Endothelial cell of umbilical vein (primary cell): ENCODE measurements around the gene MYO1B. TPM values are rescaled to one million over a fixed set of nuclear protein-coding genes. Genes with fewer than 3 reads are reported as not detected.

Experiments used
- BruUV-seq: library from RNA; stranded (reverse); fragments of 400-500 nt; replicated peaks from 2 replicates; lab custom pipeline; 2021; lab: Mats Ljungman, UMichigan
- CTCF ChIA-PET: fragments of 300-600, 350-600 bp; sonication (Branson Sonifier 250); formaldehyde crosslinking; loops from one replicate; lab custom pipeline; 2021; ENCODE audit warnings: antibody characterized with exemption, inconsistent platforms; lab: Charles Lee
- POLR2A ChIA-PET: fragments of 300-600, 350-600 bp; sonication (Branson Sonifier 250); formaldehyde crosslinking; loops from one replicate; lab custom pipeline; 2021; ENCODE audit warnings: antibody characterized with exemption, inconsistent platforms; lab: Charles Lee
- DNase-seq: peaks from one replicate; pipeline ENCODE4 v3.0.0-alpha.2; 2011; ENCODE audit warnings: low read depth, low spot score
- FAIRE-seq: peaks from 2 replicates; lab custom pipeline; 2011; peaks lifted over from hg19 to GRCh38; lab: Jason Lieb, UNC
- H2AFZ ChIP-seq: 2 replicates; pipeline ENCODE4 v1.6.0; 2012; ENCODE audit warnings: low read depth, low read length, control low read depth, inconsistent platforms
- H3K27ac ChIP-seq: 2 replicates; pipeline ENCODE4 v1.5.1; 2011; ENCODE audit warnings: low read depth, mild to moderate bottlenecking, control low read depth, low read length, moderate library complexity; ENCODE audit not compliant: insufficient read depth
- H3K27me3 ChIP-seq, 2 experiments: 2 replicates each; pipeline versions ENCODE4 v1.6.0 to v1.6.1; 2011; ENCODE audit warnings: low read length in 2 of 2, mixed read lengths in 1 of 2; ENCODE audit not compliant: control insufficient read depth in 2 of 2, insufficient read depth in 2 of 2
- H3K36me3 ChIP-seq, 2 experiments: 2 replicates in 1 of 2; 3 replicates in 1 of 2; pipeline ENCODE4 v1.5.1; 2011; ENCODE audit warnings: low read length in 2 of 2, mild to moderate bottlenecking in 1 of 2, moderate library complexity in 1 of 2; ENCODE audit not compliant: control insufficient read depth in 2 of 2, insufficient read depth in 2 of 2; ENCODE audit errors: extremely low read depth in 1 of 2
- H3K4me1 ChIP-seq: 3 replicates; pipeline ENCODE4 v1.5.1; 2011; ENCODE audit warnings: mild to moderate bottlenecking, low read length; ENCODE audit not compliant: control insufficient read depth, insufficient read depth; ENCODE audit errors: extremely low read depth
- H3K4me2 ChIP-seq: 2 replicates; pipeline ENCODE4 v1.6.1; 2011; ENCODE audit warnings: low read length, control low read depth, mixed read lengths; ENCODE audit not compliant: insufficient read depth
- H3K4me3 ChIP-seq, 3 experiments: fragments of 200-600 bp in 1 of 3; sonication (generic), shearing (Covaris generic) in 1 of 3; replicated peaks in 1 of 3; 2 replicates each; pipeline ENCODE4 v1.5.1; 2011 to 2016; ENCODE audit warnings: control low read depth in 3 of 3, low read length in 3 of 3, mild to moderate bottlenecking in 2 of 3, inconsistent platforms in 1 of 3, low read depth in 1 of 3, moderate library complexity in 1 of 3; ENCODE audit not compliant: insufficient read depth in 1 of 3
- H3K79me2 ChIP-seq: 2 replicates; pipeline ENCODE4 v1.6.0; 2012; ENCODE audit warnings: low read length, inconsistent platforms; ENCODE audit not compliant: control insufficient read depth, insufficient read depth
- H3K9ac ChIP-seq: replicated peaks from 2 replicates; pipeline ENCODE3; 2011; ENCODE audit warnings: low read length, control low read depth; ENCODE audit not compliant: insufficient read depth; ENCODE audit errors: extremely low read depth
- H3K9me1 ChIP-seq: replicated peaks from 3 replicates; pipeline ENCODE4 v1.6.0; 2011; ENCODE audit warnings: mild to moderate bottlenecking, low read length; ENCODE audit not compliant: control insufficient read depth, insufficient read depth; ENCODE audit errors: extremely low read depth
- H3K9me3 ChIP-seq: replicated peaks from 2 replicates; pipeline ENCODE4 v1.5.1; 2012; ENCODE audit warnings: low read length, inconsistent platforms; ENCODE audit not compliant: control insufficient read depth, insufficient read depth
- H4K20me1 ChIP-seq: replicated peaks from 2 replicates; pipeline ENCODE3; 2011; ENCODE audit warnings: mild to moderate bottlenecking, low read length; ENCODE audit not compliant: control insufficient read depth, insufficient read depth; ENCODE audit errors: extremely low read depth
- EZH2 ChIP-seq: IDR thresholded peaks from 2 replicates; pipeline ENCODE4 v1.6.1; 2012; ENCODE audit warnings: borderline replicate concordance, low read depth, mild to moderate bottlenecking, moderate library complexity, low read length, inconsistent platforms; ENCODE audit not compliant: severe bottlenecking
- FOS ChIP-seq: IDR thresholded peaks from 2 replicates; pipeline ENCODE4 v1.6.1; 2011; ENCODE audit warnings: mild to moderate bottlenecking, low read length, moderate library complexity, borderline replicate concordance; ENCODE audit not compliant: insufficient read depth
- GATA2 ChIP-seq: IDR thresholded peaks from 2 replicates; pipeline ENCODE4 v1.7.0; 2011; ENCODE audit warnings: low read depth, mild to moderate bottlenecking, moderate library complexity, mixed read lengths, low read length; ENCODE audit not compliant: insufficient read length, insufficient read depth
- JUN ChIP-seq: IDR thresholded peaks from 2 replicates; pipeline ENCODE4 v1.6.1; 2011; ENCODE audit warnings: borderline replicate concordance, low read depth; ENCODE audit not compliant: insufficient read length, insufficient read depth
- MAX ChIP-seq: IDR thresholded peaks from 2 replicates; pipeline ENCODE4 v1.6.1; 2011; ENCODE audit not compliant: insufficient read depth, insufficient read length
- MYC ChIP-seq: IDR thresholded peaks from one replicate; pipeline ENCODE4 v1.6.1; 2011; ENCODE audit warnings: mild to moderate bottlenecking, low read depth, low read length
- POLR2A ChIP-seq: IDR thresholded peaks from 2 replicates; pipeline ENCODE4 v1.6.1; 2012; ENCODE audit warnings: low read depth, mild to moderate bottlenecking, control low read depth, low read length
- POLR2AphosphoS5 ChIP-seq: IDR thresholded peaks from 2 replicates; pipeline ENCODE4 v1.6.1; 2012; ENCODE audit warnings: low read depth, mild to moderate bottlenecking, control low read depth, low read length, moderate library complexity; ENCODE audit not compliant: insufficient read depth
- dilution Hi-C: fragments of 300-500 bp; cut with MboI; formaldehyde crosslinking; loops from one replicate; pipeline ENCODE4 v1.15.0; 2019; ENCODE audit warnings: low sequenced_read_pairs; ENCODE audit not compliant: extremely low pct_ligation_motif_present
- intact Hi-C: fragments of 100-400 bp; cut with micrococcal nuclease; formaldehyde crosslinking; loops from one replicate; pipeline ENCODE4 v1.10.0; 2022
- polyA plus RNA-seq, 4 experiments: library from polyadenylated mRNA; depleted of rRNA in 3 of 4; stranded (reverse) in 3 of 4; unstranded in 1 of 4; fragments of >200 nt; gene quantifications; 2 replicates each; pipeline versions ENCODE4 v1.2.1 to v1.2.3, GENCODE V29; 2011 to 2012; ENCODE audit warnings: missing spikeins in 1 of 4
- total RNA-seq: library from RNA; stranded (reverse); gene quantifications from 2 replicates; pipeline ENCODE4 v1.2.3, GENCODE V29; 2021
- TF ChIP-seq, protein P1 (sequence below), 2 donors: IDR thresholded peaks; 1 replicate in 1 of 2; 2 replicates in 1 of 2; pipeline ENCODE4 v1.5.1; 2011; ENCODE audit warnings: low read length in 2 of 2, mild to moderate bottlenecking in 2 of 2, moderate library complexity in 2 of 2, control low read depth in 1 of 2, inconsistent platforms in 1 of 2, low read depth in 1 of 2; ENCODE audit not compliant: insufficient read depth in 1 of 2; ENCODE audit errors: extremely low read depth in 1 of 2

Gene MYO1B
- total and polyA plus RNA-seq, 2 donors (not counting 3 experiments of a cell fraction or from before 2014, with no cell fraction given): 8.7 to 51.1 TPM

GRCh38 chr2:191451116-191451515 lies 205.9 kb downstream of the MYO1B start:
- FAIRE-seq (no peak), DNase-seq (no peak)
- Histone ChIP-seq H3K27ac (no peak overlapping the region), H3K9me1 (no peaks in the 10 kb centered on the region), H3K27me3 (peaks cover 3 to 13% of the 10 kb centered on the region in 2 experiments), H3K4me3 (no peak overlapping the region), H2AFZ (no peak overlapping the region), H4K20me1 (no peaks in the 10 kb centered on the region), H3K4me2 (no peak overlapping the region), H3K9ac (no peak overlapping the region), H3K36me3 (no peaks in the 10 kb centered on the region), H3K79me2 (no peaks in the 10 kb centered on the region), H3K4me1 (no peaks in the 10 kb centered on the region), H3K9me3 (no peaks in the 10 kb centered on the region)
- BruUV-seq: no TSS peak
- ChIA-PET CTCF (no interaction called here), POLR2A (no interaction called here)
- dilution Hi-C loops: no loop called here
- intact Hi-C loops: no loop called here
- TF ChIP-seq POLR2A: no peak

- H3K9me1 ChIP-seq: no peaks in the 10 kb centered on the region
- no peaks in the 10 kb centered on the region for H3K9me3 ChIP-seq
- intact Hi-C loops (no loop called here), dilution Hi-C loops (no loop called here)
- no peak overlapping the region for H3K27ac ChIP-seq
- H3K4me1 ChIP-seq: no peaks in the 10 kb centered on the region
- H3K36me3 ChIP-seq: no peaks in the 10 kb centered on the region
- ChIA-PET CTCF (no interaction called here), POLR2A (no interaction called here)
- H3K27me3 ChIP-seq: peaks cover 3 to 5% of the 10 kb centered on the region in 2 experiments
- FAIRE-seq (no peak), DNase-seq (no peak)
- H3K4me3 ChIP-seq: no peak overlapping the region
- H3K79me2 ChIP-seq: no peaks in the 10 kb centered on the region
- no TSS peak for BruUV-seq
- H2AFZ ChIP-seq: no peak overlapping the region
- H4K20me1 ChIP-seq: no peaks in the 10 kb centered on the region
- TF ChIP-seq MYC (no peak), POLR2AphosphoS5 (no peak), GATA2 (no peak), POLR2A (no peak), FOS (no peak), JUN (no peak), MAX (no peak), EZH2 (no peak)
- TF ChIP-seq, protein P1, sequence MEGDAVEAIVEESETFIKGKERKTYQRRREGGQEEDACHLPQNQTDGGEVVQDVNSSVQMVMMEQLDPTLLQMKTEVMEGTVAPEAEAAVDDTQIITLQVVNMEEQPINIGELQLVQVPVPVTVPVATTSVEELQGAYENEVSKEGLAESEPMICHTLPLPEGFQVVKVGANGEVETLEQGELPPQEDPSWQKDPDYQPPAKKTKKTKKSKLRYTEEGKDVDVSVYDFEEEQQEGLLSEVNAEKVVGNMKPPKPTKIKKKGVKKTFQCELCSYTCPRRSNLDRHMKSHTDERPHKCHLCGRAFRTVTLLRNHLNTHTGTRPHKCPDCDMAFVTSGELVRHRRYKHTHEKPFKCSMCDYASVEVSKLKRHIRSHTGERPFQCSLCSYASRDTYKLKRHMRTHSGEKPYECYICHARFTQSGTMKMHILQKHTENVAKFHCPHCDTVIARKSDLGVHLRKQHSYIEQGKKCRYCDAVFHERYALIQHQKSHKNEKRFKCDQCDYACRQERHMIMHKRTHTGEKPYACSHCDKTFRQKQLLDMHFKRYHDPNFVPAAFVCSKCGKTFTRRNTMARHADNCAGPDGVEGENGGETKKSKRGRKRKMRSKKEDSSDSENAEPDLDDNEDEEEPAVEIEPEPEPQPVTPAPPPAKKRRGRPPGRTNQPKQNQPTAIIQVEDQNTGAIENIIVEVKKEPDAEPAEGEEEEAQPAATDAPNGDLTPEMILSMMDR (IDR thresholded peaks at IDR 0.05; ENCODE audit: extremely low read depth in 1 of 2, insufficient read depth in 1 of 2, low read depth in 1 of 2, low read length in 2 of 2): no peak
- H3K4me2 ChIP-seq: no peak overlapping the region
- no peak overlapping the region for H3K9ac ChIP-seq
Observed at GRCh38 chr2:191452065-191452464, 206.9 kb downstream of the MYO1B start.
